Neutrophil (primary cell): ENCODE results near the gene SCFD2.

ENCODE experiments used
- H3K27ac ChIP-seq: fragments of 200-600 bp; sonication (generic); 2 replicates; pipeline ENCODE4 v1.5.1; 2016; ENCODE audit warnings: mild to moderate bottlenecking, moderate library complexity
- H3K27me3 ChIP-seq: fragments of 200-600 bp; sonication (generic); 2 replicates; pipeline ENCODE4 v1.6.0; 2016; ENCODE audit warnings: mild to moderate bottlenecking
- H3K36me3 ChIP-seq: fragments of 200-600 bp; sonication (generic); 2 replicates; pipeline ENCODE4 v1.5.1; 2017
- H3K4me1 ChIP-seq, 2 experiments: fragments of 200-600 bp in 1 of 2; sonication (generic) in 1 of 2; 1 replicate in 1 of 2; 2 replicates in 1 of 2; pipeline versions ENCODE4 v1.5.1 to v1.6.1; 2013 to 2016; ENCODE audit warnings: low read depth in 1 of 2, low read length in 1 of 2, mild to moderate bottlenecking in 1 of 2, moderate library complexity in 1 of 2; ENCODE audit not compliant: control insufficient read depth in 1 of 2, insufficient read depth in 1 of 2
- H3K4me3 ChIP-seq, 2 experiments: fragments of 200-600 bp in 1 of 2; sonication (generic) in 1 of 2; 1 replicate in 1 of 2; 2 replicates in 1 of 2; pipeline ENCODE4 v1.5.1; 2013 to 2016; ENCODE audit warnings: low read depth in 1 of 2, low read length in 1 of 2, mild to moderate bottlenecking in 1 of 2, moderate library complexity in 1 of 2
- H3K9me3 ChIP-seq: fragments of 200-600 bp; sonication (generic); 2 replicates; pipeline ENCODE4 v1.5.1; 2016
- CTCF ChIP-seq: fragments of 200-600 bp; sonication (generic); IDR thresholded peaks from 2 replicates; pipeline ENCODE4 v1.5.1; 2016; ENCODE audit warnings: antibody characterized with exemption

SCFD2 gene

GRCh38 chr4:52982946-52983340 is 382.9 kb downstream of the SCFD2 start:
- Histone ChIP-seq H3K27ac (no peak overlapping the region), H3K9me3 (no peaks in the 10 kb centered on the region), H3K36me3 (no peaks in the 10 kb centered on the region), H3K4me3 (no peak overlapping the region), H3K4me1 (no peaks in the 10 kb centered on the region), H3K27me3 (no peaks in the 10 kb centered on the region)
- no peak for TF ChIP-seq CTCF

- Histone ChIP-seq H3K36me3 (no peaks in the 10 kb centered on the region), H3K27me3 (no peaks in the 10 kb centered on the region), H3K4me3 (no peak overlapping the region), H3K4me1 (no peaks in the 10 kb centered on the region), H3K9me3 (no peaks in the 10 kb centered on the region), H3K27ac (no peak overlapping the region)
- no peak for TF ChIP-seq CTCF
Measured at GRCh38 chr4:52982255-52982945, 383.5 kb downstream of the SCFD2 start.

GRCh38 chr4:52979821-52980590 is 385.9 kb downstream of the SCFD2 start:
- no peak overlapping the region for H3K27ac ChIP-seq
- no peaks in the 10 kb centered on the region for H3K27me3 ChIP-seq
- no peaks in the 10 kb centered on the region for H3K4me1 ChIP-seq

GRCh38 chr4:52979020-52979419 is 386.8 kb downstream of the SCFD2 start:
- TF ChIP-seq CTCF, result no peak
- Histone ChIP-seq H3K36me3 (no peaks in the 10 kb centered on the region), H3K27me3 (no peaks in the 10 kb centered on the region), H3K4me1 (no peaks in the 10 kb centered on the region), H3K4me3 (no peak overlapping the region), H3K9me3 (no peaks in the 10 kb centered on the region), H3K27ac (no peak overlapping the region)

More at GRCh38 chr4:52979821-52980590, 385.9 kb downstream of the SCFD2 start:
- Histone ChIP-seq H3K9me3 (no peaks in the 10 kb centered on the region), H3K4me3 (no peak overlapping the region), H3K36me3 (no peaks in the 10 kb centered on the region)
- no peak for TF ChIP-seq CTCF

GRCh38 chr4:52977252-52977651 is 388.6 kb downstream of the SCFD2 start:
- Histone ChIP-seq H3K27ac (no peak overlapping the region), H3K27me3 (no peaks in the 10 kb centered on the region), H3K4me1 (no peaks in the 10 kb centered on the region), H3K4me3 (no peak overlapping the region), H3K36me3 (no peaks in the 10 kb centered on the region), H3K9me3 (no peaks in the 10 kb centered on the region)
- TF ChIP-seq CTCF, result no peak
